GM21723 (cell line): ENCODE data around the gene COBLL1.

Experiments used
- ATAC-seq: cut with Tn5 transposase; IDR thresholded peaks from one replicate; pipeline ENCODE4 v1.9.1; 2021; ENCODE audit warnings: mild to moderate bottlenecking, moderate library complexity; ENCODE audit not compliant: unreplicated experiment

The COBLL1 gene

DNA sequence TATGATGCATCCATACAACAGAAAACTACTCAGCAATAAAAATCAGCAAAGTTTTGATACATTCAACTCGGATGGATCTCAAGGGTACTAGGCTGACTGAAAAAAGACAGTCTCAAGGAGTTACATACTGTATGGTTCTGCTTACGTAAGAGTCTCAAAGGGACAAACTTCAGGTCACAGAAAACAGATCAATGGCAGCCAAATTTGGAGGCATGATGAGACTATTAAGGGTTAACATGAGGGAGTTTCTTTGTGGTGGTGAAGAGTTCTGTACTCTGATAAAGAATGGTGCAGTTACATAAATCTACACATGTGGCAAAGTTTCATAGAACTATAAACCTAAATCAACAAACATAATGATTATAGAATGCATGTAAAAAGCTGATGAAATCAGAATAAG, 81.4 kb downstream of the COBLL1 start:
- ATAC-seq, result no peak

DNA sequence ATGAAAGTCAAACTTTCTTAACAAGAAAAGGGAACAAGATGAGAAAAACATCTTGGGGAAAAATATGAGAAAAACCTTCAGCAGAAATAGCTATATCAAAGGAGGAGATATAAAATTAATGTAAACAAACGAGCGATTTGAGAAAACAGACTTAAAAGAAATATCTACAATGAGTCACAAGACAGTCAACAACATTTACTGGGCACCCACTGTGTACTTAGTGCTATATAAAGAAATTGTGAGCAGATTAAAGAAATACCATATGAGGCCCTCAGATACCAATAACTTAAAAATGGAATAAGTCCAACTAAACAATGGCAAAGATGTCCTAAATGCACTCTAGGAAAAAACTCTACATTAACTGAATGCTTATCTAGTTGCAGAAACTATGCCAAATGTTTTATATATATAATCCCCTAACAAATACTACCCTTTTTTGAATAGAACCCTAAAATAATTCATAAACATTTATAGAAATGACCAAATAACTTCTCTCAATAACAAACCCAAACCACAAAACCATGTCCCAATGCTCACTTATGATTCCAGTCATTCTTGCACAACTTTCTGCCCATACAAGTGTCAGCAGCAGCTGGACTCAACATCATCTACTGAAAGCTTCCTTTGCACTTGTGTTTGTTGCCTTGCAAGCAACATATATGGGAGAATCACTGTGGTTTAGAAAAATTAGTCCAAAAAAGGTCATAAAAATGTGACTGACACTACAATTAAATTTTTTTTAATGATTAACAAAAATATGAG, 83.5 kb downstream of the COBLL1 start:
- no peak for ATAC-seq

DNA sequence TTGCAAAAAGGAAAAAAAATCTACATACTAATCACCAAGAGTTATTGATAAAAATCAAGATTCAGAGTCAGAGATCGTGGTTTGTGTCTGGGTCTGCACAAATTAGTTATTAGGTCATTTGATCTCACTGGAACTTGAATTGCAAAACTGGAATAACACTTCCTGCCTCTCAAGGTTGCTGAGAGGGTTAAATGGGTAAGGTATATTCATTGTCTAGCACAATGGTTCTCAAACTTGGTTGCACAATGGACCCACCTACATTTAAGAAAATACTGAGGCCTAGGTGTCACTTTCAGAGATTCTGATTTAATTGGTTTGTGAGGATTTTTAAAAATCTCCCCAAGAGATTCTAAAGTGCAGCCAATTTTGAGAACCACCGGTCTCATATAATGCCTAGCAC, 84.8 kb downstream of the COBLL1 start:
- no peak for ATAC-seq

DNA sequence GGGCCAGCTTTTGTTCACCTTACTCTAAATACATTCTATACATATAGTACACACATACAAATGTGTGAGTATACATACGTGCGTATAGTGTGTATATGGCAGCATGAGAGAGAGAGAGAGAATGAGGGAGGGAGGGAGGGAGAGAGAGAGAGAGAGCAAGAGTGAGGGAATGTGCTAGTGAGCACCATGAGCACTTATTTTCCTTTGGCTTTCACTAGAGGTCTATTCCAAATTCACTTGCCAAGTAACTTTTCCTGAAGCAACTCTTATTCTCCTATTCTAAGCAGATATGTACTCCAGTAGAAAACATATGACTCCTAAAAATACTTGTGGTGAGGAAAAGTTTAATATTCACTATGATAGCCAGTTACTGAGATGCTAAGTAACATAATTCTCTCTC, 85.7 kb downstream of the COBLL1 start:
- no peak for ATAC-seq

DNA sequence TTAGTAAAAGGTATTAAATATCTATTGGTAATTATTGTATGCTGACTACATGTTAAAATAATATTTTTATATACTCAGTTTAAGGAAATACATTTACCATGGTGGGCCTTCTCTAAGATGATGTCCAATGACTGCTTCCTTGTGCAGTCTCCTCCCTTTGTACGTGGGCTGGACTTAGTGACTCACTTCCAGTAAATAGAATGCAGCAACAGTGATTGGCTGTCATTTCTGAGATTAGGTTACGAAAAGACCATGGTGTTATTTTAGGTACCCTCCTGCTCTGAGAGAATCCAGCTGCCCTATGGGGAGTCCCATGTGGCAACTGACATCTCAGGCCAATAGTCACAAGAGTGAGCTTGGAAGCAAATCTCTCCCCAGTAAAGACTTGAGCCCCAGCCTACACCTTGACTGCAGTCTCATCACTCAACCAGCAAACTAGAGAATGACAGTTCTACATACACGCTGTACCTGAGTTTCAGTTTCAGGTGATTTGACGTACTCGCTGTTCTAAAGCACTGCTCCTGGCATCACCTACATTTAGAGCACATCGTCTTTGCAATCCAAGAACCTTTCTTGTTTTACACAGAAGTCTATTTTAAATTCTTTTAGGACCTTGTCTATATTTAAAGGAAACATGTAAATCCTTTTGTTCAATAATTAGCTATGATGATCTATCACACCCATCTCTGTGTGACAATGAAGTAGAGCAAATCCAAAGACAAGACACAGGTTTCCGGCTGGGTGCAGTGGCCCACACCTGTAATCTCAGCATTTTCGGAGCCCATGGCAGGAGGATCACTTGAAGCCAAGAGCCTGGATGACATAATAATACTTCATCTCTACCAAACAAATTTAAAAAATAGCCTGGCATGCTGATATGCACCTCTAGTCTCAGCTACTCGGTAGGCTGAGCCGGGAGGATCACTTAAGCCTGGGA, 87.2 kb downstream of the COBLL1 start:
- ATAC-seq, result no peak

DNA sequence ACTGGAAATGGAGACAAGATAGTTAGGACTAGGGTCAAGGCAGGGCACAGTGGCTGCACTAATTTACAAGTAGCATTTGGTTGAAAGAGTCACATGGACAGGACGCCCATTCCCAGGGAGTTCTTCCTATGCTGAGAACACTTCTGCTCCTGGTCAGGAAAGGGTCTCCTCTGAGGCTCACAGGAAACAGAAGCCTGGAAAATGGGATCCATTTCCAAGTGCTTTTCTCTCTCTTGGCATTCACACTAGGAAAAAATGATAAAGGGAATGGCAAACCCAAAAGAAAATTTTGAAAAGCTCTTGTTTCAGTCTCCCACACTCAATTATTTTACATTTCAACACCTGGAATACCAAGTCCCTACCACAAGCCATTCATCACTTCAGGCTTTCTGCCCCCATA, 88.7 kb downstream of the COBLL1 start:
- ATAC-seq, result no peak

DNA sequence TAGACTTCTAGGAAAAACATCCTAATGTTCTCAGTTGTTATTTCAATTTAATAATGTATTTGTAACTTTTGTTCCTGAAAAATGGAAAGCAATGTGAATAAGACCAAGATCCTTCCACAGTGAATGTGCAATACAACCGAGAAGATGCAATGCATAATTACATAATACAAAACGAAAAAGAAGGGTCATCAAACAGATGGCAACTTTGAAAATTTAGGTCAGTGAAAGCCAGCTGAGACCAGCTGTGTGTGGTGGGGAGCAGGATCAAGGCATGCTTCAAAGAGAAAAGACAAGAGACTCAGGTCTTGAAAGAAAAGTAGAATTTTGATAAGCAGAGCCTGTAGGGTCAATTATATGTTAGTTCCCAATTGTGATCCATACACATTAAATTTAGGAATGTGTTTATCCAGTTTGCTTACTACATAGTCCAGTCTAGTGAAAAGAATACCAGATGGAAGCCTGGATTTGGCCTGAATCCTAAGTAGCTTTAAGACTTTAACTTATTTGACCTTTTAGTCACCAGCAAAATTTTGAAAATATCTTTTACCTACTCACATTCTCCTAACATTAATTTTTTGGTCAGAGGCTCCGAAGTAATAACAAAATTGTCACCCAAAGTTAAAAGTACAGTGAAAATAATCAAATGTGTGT, 93.7 kb downstream of the COBLL1 start:
- ATAC-seq, result no peak

DNA sequence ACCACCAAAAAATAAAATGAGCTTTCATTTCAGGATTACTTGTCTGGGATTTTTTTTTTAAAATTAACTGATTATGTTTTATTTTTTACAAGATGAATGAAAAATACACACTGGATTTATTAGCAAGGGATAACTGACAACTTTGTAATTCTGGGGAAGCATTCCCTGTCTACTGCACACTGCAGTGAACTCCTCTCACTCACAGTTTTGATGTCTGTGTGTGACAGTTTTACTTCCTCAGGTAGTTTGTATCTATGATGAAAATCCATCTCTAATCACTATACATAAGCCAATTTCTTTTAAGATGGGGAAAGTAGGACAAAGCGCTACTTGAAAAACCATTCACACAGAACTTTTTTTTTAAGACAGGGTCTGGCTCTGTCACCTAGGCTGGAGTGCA, 94.5 kb downstream of the COBLL1 start:
- ATAC-seq, result no peak

DNA sequence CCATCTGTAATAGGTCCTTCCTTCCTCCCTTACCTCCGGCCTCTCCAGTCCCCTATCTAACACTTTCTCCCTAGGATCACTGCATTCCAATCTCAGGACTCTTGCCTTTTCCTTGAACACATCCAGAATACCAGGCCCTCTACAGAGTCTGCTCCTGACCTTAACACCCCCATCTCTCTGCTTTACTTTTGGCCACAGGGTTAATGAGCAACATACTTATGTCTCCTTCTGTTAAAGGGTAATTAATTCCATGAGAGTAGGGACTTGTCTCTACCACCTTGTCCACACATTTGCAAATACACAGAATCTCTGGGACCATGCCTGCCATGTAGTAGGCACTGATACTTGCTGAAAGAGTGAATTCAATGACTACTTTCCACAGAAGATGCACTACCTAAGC, 94.9 kb downstream of the COBLL1 start:
- ATAC-seq, result no peak

DNA sequence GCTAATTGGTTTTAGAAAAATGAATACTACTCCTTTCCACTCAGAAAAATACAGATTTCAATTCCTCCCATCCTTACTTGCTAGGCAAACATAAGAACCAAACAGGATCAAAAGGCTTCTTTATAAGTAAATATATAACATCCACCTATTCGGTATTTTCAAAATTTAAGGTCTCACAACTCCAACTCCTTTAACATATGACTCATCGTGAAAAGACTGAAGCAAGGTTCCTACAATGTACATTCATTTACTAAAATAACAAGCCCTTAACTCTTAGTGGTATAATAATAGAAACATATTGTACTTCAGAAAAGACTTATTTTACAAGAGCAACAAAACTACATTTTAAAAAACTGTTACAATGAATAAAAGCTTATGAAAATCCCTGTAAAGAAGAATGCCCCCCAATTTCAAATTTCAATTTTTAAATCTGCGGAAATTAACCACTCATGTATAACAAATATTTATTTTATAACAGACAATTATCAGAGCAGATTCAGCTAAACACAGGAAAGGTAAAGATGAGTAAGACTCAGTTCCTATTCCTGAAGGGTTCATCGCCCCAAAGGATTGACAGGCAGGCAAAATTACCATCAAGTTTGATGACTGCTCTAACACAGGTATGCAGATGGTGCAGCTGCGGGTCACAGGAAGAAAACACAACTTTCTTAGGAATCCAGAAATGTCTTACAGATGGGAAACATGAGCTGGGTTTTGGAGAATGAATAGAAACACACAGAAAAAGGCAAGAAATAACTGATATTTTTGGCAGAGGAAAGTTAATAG, 96.4 kb downstream of the COBLL1 start:
- no peak for ATAC-seq

DNA sequence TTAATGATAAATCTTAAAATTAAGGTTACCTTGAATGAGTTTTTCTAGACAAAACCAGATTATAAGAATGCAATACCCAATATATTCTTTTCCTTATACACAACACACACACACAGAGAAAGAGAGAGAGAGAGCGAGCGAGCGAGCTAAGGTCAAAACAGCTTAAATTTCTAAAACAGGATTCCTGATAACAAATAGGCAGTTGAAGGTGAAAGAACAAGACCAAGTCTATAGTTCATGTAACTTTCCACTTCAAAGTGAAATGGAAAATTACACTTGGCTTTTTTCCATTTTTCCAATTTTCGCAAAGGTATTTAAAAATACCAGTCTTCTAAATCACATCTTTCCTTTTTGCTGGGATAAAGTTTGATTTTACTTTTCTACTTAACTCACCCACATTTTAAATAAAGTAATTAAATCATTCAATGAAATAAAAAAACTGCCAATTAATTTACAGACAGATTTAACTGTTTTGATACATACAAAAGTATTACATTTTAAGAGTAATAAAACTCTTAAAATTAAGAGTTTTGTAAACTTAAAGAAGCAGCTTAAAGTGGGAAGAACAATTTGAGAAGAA, 98.8 kb downstream of the COBLL1 start:
- ATAC-seq, result no peak

DNA sequence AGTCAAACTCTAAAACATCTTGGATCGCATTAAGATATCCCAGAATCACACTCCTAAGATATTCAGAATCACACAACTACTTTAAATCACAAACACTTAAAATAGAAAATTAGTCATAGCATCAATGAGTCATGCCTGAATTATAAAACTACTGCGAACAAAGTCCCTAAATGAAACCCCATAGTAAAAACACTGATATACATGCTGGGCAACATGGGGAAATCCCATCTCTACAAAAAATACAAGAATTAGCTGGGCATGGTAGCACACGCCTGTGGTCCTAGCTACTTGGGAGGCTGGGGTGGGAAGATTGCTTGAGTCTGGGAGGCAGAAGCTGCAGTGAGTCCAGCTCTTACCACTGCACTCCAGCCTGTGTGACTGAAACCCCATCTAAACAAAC, 101.7 kb downstream of the COBLL1 start:
- no peak for ATAC-seq

DNA sequence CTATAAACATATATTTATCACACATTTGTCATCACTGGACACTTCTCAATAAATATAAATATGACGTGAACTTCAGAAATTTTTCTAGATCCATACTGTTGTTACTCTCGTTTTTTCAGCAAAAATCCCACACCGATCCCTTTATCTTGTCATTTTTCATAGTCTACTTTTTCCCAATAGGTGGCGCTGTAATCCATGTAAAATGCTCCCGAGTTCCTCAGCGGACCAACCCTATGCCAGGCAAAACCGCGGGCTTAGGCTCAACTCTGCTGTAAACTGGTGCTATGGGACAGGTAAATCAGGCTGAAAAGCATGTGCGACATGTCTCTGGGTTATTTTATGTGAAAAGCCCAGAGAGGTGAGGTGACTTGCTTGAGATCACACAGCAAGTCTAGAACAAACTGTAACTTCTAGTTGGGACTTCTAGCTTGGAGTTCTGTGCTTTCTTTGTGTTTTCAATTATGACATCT, 104.0 kb downstream of the COBLL1 start:
- ATAC-seq, result peak; percentile 81

DNA sequence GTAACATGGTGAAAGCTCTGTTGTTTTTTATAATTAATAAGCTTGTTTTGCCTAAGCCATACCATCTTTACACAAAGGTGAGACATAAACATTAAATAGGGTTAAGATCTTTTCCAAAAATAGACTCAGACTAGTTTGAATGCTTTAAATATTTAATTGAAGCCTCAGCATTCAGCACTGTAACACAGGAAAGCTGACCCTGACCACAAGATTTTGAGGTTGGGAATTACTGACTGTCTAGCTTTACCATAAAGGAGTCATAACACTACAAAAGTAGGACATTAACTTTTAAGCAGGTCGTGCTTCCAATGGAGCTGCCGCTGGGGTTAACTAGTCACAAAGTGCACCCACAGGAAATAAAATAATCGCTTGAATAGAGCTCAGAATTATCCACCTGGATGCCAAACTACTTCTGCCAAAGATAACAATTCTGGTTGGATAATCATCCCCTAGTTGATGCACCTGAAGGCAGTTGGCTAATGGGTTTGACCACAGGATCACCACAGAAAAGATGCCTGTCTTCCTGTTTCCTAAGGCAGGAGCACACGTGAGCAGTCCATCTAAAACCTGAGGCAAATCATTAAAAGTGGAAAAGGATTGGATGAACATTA, 106.2 kb downstream of the COBLL1 start:
- no peak for ATAC-seq

DNA sequence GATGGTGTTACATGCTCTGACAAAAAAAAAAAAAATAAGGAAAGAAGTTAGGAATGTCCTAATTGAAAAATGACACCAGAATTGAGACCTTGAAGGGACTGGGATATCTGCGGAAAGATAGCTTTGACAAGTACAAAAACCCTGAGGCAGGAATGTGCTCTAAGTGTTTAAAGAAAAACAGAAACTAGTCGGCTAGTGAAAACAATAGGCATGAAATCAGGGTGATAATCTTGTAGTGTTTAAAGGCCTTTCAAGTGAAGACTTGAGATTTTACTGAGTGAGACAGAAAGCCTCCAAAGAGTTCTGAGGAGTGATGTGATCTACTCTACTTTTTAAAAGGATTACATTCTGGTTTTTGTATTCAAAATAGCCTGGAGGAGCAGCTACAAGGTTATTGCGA, 107.4 kb downstream of the COBLL1 start:
- no peak for ATAC-seq

DNA sequence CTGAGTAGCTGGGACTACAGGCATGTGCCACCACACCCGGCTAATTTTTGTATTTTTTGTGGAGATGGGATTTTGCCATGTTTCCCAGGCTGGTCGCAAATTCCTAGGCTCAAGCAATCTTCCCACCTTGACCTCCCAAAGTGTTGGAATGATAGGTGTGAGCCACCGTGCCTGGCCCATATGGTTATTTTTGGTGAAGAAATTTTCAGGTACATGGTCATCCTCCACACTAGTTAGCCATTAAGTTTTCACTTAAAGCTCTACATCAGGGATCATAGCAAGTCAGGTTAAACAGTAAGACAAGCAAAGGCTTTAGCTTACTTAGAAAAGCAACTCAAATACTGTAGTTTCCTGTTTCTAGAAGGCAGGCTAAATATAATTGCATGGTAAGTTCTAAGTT, 116.1 kb downstream of the COBLL1 start:
- no peak for ATAC-seq

DNA sequence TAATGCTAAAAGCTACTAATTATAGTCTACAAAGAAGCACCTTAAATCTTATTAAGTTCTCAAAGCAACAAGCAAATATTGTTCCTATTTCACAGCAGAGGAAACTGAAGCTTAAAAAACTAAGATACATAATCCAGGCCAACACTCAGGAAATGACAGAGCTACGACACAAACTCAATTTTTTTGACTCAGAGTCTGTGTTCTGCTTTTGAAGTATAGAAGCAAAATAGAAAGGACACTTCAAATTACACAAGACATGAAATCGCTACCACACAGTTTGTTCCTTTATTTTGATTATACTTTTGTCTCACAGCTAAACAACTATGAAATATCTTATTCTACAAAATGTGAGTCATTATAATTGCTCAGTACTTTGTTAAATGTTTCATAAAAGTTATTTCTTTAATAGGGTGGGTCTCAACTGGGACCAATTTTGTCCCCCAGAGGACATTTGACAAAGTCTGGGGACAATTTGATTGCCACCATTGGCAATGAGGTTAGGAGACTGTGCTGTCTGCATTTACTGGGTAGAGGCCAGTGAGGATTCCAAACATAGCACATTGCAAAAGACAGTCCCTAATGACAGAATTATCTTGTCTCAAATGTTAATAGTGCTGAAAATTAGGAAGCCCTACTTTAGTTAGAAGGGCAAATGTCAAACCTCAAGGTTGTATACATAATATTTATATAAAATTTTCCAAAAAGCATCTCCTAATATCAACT, 118.8 kb downstream of the COBLL1 start:
- no peak for ATAC-seq

DNA sequence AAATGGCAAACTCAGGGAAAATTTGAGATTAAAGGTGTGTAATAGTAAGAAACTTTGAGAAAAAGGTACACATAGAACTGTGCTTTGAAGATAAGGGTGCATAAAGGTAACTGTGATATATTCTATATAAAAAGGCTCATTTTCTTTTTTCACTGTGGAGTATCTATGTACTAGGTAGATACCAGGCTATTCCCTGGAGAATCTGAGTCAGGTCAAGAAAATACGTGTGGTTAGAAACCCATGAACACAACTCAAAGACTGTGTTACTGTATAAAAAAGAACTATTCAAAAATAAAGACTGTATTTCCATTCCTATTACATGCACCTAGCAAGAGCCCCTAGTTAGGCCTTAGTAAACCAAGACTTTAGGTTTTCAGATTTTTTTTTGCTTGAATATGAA, 120.2 kb downstream of the COBLL1 start:
- ATAC-seq, result no peak
